GM10266 (cell line): ENCODE measurements around the gene MRGPRD.

ENCODE experiments used
- DNase-seq: peaks from one replicate; pipeline ENCODE4 v3.0.0; 2012; ENCODE audit errors: extremely low spot score
- TF ChIP-seq, protein P1 (sequence below): IDR thresholded peaks from 2 replicates; pipeline ENCODE4 v1.5.1; 2012; ENCODE audit warnings: mild to moderate bottlenecking, low read depth; ENCODE audit not compliant: control insufficient read depth, insufficient read depth; ENCODE audit errors: missing control alignments

MRGPRD gene

DNA sequence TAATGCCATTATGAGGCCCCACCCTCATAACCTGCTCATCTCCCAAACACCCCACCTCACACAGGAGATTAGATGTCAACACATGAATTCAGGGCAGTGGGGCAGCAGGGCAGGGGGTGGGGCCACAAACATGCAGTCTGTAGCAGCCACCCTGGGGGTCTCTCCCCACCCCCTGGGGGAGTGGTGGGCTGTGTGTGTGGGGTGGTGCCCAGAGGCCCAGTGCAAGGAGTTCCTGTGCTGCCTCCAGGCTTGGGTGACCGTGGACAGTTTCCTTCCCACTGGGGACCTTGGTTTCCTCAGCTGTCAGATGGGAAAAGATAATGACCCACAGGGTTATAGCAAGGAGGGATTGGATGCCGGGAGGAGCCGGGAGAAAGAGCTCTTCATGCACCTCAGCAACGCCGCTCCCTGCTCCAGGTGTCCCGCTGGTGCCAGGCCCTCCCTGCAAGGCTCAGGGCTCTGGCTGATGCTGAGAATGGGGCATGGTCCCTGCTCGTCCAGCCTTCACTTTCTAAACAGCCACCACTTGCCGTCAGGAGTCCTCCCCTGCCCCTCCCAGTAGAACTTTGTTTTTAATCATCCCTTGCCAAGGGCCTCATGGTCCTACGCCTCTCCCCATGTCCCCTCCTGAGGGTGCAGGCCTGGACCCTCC lies 34.2 kb upstream of the MRGPRD start:
- TF ChIP-seq, protein P1, sequence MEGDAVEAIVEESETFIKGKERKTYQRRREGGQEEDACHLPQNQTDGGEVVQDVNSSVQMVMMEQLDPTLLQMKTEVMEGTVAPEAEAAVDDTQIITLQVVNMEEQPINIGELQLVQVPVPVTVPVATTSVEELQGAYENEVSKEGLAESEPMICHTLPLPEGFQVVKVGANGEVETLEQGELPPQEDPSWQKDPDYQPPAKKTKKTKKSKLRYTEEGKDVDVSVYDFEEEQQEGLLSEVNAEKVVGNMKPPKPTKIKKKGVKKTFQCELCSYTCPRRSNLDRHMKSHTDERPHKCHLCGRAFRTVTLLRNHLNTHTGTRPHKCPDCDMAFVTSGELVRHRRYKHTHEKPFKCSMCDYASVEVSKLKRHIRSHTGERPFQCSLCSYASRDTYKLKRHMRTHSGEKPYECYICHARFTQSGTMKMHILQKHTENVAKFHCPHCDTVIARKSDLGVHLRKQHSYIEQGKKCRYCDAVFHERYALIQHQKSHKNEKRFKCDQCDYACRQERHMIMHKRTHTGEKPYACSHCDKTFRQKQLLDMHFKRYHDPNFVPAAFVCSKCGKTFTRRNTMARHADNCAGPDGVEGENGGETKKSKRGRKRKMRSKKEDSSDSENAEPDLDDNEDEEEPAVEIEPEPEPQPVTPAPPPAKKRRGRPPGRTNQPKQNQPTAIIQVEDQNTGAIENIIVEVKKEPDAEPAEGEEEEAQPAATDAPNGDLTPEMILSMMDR, result no peak
- no peak for DNase-seq

DNA sequence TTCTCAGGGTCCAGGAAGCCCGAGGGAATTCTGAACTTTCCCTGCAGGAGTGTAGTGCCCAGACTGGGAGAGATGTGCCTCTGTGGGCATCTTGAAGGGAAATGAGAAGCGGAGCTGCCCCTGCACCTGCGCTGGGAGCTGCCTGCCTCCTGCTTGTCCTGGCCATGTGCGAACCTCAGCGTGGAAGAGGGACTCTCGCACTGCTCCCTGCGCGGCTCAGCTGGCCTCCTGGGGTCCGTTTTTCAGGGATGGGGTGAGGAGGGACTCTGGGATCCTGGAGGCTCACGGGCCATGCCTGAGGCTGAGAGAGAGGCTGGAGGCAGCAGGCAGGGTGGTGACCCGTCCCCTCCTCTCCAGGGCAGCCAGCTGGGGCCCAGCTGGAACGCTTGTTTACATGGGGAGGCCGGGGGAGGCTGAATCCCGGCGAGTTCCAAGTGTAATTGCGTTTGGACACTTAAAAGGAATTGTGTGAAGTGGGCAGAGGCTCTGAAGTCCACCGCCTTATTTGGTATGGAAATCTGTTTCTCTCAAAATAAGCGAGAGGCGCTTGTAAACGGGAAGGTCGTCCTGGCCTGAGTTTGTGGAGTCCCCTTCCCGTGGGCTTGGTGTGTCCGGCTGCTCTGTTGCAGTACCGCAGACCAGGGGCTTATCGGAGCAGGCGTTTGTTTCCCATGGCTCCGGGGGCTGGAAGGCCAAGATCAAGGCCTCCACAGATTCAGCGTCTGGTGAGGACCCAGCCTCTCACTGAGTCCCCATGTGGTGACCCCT lies 33.5 kb upstream of the MRGPRD start:
- TF ChIP-seq, protein P1, result no peak
- no peak for DNase-seq

DNA sequence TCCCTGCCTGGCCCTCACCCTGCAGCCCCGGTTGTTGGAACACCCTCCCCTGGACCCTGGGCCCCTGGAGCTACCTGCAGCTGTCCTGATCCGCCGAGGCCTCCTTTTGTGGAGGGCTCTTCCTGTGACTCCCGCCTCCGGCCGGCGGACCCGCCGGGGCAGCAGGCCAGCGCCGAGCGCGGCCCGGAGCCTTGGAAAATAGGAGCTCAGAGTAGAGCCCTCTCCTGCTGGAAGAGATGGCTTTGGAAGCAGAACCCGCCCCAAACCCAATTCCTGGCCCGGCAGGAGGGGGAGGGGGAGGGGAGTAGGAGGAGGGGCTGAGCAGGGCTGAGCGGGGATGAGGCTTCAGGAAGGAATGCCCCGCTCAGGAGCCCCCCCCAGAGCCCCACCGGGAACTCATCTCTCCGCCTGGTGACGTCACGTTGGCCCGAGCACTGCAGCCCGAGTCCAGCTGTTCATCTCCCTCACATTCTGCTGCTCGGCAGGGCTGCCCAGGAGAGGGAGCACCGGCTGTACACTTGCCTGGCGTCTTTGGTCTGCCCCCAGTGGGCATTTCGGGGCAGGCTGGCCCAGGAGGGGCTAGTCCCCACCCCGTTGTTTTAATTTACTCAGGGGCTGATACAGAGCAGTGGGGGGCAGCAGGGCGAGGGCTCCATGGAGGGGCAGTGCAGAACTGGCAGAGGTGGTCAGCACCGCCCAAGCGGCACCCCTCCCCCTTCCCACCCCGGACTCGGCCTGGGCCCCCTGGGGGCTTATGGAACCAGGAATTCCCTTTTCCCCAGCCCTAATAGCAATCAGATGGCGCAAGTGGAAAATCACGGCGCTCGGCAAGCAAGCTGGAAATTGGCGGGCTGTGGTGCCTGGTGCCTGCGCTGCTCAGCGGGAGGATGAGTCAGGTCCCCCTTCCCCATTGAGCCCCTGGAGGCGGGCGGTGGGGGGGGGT lies 32.5 kb upstream of the MRGPRD start, which contains the start of gene MRGPRF:
Gene MRGPRF (minus strand): TSS at position 238 of the 943 bp plus-strand sequence. CDS start 3,345 bp downstream, outside the sequence.
- no peak for DNase-seq

DNA sequence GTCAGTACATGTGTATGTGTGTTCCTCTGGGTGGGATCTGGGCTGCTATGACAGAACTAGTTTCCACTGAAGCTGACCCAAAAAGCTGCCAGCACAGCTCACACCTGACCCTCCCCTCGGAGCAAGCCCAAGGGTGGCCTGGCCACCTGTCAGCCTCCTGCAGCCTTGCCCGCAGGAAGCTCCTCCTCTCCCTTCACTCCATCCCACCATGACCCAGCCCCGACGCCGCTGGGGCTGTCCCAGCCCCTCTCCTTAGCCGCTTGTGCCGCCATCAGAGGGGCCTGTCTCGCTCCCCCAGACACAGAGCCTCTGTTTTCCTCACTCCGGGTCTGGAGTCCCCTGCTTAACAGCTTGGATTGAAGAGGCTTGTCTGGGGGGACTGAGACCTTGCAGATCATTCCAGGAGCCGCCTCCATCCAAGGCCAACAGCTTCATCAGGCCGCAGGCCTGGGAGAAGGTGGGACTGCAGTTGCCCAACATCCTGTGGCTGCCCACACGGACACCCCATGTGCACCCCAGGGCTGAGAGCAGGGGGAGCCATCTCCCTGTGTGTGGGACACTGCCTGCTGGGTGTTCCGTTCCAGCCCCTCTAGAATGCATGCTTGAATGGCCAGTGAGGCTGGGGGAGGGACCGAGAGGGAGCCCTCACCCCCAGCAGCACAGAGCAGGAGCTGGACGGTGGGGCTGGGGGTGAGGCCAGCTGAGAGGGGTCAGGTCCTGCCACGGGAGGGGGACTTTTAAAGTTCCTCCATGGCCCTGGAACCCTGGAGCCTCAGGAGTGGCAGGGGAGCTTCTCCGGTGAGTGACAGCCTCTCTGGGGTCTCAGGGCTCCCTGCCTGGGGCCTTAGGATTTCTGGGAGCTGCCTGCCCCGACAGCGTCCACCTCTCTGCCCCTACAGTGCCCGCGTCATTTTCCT lies 31.6 kb upstream of the MRGPRD start:
- DNase-seq, result no peak
- TF ChIP-seq, protein P1, result no peak

More for the DNA sequence above, 32.5 kb upstream of the MRGPRD start, which contains the start of gene MRGPRF:
- TF ChIP-seq, protein P1, result no peak

DNA sequence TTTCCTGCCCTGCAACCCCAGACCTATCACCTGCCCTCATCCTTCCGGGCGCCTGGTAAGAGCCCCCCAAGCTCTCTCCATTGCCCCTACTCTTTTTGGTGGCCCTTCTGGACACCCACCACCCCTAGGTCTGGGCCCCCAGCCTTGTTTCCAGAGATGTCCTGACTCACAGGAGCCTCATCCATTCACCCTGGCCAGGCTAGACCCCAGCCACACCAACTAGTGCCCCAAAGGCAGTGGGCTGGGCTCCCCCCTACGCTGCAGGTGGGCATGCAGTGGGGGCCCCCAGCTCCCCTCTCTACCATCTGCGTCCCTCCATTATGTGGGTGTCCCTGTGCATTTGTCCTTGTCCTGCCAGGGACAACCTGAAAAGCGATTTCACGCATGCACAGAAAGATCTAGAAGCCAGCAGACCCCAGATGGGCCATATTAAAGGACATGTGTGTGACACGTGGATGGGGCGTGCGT lies 30.9 kb upstream of the MRGPRD start:
- no peak for DNase-seq
- TF ChIP-seq, protein P1, result no peak

DNA sequence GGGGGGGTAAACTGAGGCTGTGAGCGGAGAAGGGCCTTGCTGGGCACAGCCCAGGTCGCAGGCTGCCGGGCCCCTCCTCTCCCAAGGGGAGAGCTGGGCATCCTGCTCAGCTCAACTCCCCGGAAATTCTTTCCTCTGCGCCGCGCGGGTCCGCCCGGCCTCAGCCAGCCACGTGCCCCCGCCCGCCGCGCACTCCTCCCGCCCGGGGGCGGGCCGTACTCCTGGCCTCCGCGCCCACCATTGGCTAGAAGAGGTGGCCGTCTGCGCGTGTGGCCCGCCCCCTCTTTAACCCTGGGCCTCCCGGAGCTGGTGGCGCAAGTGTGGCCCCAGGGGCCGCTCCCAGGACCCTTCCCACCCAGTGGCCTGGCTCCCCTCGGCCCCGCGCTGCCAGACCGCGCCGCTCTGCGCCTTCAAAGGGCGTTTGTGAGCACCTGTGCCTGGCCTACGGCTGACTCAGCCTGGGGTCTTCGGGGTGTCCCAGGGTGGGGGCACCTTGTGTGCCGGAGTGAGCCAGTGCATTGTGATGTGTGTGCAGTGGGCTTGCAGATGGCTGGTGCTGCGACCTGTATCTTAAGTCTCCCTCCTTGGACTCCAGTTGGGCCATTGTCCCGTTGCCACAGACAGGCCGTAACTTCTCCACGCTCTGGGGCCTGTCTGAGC lies 30.3 kb upstream of the MRGPRD start:
- no peak for DNase-seq

More for the DNA sequence above, 30.3 kb upstream of the MRGPRD start:
- TF ChIP-seq, protein P1, result no peak
